A549 (cell line): Measurements from ENCODE around the gene MAP3K10.

Experiments used
- EHF ChIP-seq: fragments of 250-450 bp; sonication (Bioruptor Pico); IDR thresholded peaks from 2 replicates; pipeline ENCODE4 v1.5.0; 2020; ENCODE audit warnings: mild to moderate bottlenecking
- HDAC2 ChIP-seq: fragments of 200-600 bp; sonication (generic); IDR thresholded peaks from 2 replicates; pipeline ENCODE4 v1.6.1; 2016
- MAFK ChIP-seq: fragments of 450-650 bp; IDR thresholded peaks from 2 replicates; pipeline ENCODE4 v1.6.1; 2014; ENCODE audit not compliant: partially characterized antibody
- POLR2A ChIP-seq: IDR thresholded peaks from 2 replicates; pipeline ENCODE4 v1.6.1; 2012; ENCODE audit warnings: mild to moderate bottlenecking, low read length
- RAD21 ChIP-seq, 2 experiments: fragments of >200 bp in 1 of 2; sonication (Bioruptor Twin) in 1 of 2; formaldehyde crosslinking in 1 of 2; IDR thresholded peaks in 1 of 2; conservative IDR thresholded peaks in 1 of 2; 2 replicates in 1 of 2; 3 replicates in 1 of 2; pipeline ENCODE4 v1.6.1; 2012 to 2018; ENCODE audit warnings: inconsistent platforms in 1 of 2
- RFX5 ChIP-seq: fragments of 450-650 bp; IDR thresholded peaks from 2 replicates; pipeline ENCODE4 v1.7.1; 2014; ENCODE audit warnings: antibody characterized with exemption, mild to moderate bottlenecking, moderate library complexity
- SMC3 ChIP-seq: fragments of >200 bp; sonication (Bioruptor Twin); formaldehyde crosslinking; IDR thresholded peaks from 3 replicates; pipeline ENCODE4 v1.6.1; 2018; ENCODE audit warnings: inconsistent platforms
- TF ChIP-seq, protein P1 (sequence below): fragments of >200 bp; sonication (Bioruptor Twin); formaldehyde crosslinking; IDR thresholded peaks from 3 replicates; pipeline ENCODE4 v1.5.1; 2016
- TF ChIP-seq, protein P2 (sequence below): IDR thresholded peaks from 2 replicates; pipeline ENCODE4 v1.6.1; 2012

DNA sequence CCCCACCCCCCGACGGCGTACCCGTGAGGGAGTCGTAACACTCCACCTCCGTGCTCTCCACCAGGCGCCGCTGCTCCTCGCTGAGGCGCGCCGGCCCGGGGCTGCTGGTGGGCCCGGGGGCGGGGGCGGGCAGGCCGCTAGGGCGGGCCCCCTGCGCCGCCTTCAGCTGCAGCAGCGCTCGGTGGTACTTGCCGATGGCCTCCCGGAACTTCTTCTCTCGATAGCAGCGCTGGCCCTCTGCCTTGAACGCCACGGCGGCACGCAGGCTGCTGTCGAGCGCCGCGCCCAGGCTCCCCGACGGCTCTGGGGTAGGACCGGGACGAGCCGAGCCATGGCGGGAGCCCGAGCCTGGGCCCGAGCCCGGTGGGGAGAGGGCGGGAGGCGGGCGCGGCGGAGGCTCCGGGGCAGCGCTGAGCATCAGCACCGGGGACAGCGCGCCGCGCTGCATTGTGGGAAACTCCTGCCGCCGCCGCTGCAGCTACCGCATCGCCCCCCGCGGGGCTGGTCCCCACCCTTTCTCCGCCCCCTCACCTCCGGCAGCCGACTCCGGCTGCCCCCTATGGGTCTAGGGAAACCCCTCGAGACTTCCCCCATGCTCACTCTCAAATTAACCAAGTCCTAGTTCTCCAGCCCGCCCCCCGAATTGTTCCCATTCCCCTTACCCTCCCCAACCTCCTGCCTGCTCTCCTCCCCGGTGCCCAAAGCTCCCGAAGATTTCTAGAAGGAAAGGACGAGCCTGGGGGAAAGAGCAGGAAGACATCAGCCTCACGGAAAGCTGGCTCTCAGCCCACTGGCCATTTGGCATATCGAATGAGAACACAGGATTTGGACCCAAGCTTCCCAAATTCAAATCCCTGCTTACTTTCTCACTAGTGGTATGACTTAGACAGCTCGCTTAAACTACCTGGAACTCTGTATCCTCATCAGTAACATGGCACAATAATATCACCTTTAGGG is 27.0 kb downstream of the MAP3K10 start, which contains the start of gene TTC9B:
- TF ChIP-seq SMC3 = 0 out of 3 replicates have a peak, but pooled peaks have one; percentile 7
- no peak for TF ChIP-seq RFX5
- TF ChIP-seq, protein P1, sequence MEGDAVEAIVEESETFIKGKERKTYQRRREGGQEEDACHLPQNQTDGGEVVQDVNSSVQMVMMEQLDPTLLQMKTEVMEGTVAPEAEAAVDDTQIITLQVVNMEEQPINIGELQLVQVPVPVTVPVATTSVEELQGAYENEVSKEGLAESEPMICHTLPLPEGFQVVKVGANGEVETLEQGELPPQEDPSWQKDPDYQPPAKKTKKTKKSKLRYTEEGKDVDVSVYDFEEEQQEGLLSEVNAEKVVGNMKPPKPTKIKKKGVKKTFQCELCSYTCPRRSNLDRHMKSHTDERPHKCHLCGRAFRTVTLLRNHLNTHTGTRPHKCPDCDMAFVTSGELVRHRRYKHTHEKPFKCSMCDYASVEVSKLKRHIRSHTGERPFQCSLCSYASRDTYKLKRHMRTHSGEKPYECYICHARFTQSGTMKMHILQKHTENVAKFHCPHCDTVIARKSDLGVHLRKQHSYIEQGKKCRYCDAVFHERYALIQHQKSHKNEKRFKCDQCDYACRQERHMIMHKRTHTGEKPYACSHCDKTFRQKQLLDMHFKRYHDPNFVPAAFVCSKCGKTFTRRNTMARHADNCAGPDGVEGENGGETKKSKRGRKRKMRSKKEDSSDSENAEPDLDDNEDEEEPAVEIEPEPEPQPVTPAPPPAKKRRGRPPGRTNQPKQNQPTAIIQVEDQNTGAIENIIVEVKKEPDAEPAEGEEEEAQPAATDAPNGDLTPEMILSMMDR = no peak
- no peak for TF ChIP-seq POLR2A
- TF ChIP-seq HDAC2 = no peak
- no peak for TF ChIP-seq EHF
- no peak for TF ChIP-seq MAFK
- TF ChIP-seq, protein P2, sequence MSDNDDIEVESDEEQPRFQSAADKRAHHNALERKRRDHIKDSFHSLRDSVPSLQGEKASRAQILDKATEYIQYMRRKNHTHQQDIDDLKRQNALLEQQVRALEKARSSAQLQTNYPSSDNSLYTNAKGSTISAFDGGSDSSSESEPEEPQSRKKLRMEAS = peak; percentile 23; the same call in 1 of the 2 replicates
- TF ChIP-seq RAD21 (conservative IDR thresholded peaks at IDR 0.05 in 1 of 2, IDR thresholded peaks at IDR 0.05 in 1 of 2) = no peak
